Activated CD8-positive, alpha-beta T cell treated with anti-CD3 and anti-CD28 coated beads, Interleukin-2, amount 10 ng/mL, durations not matched to agents 7 days and 5 days (primary cell): Measurements from ENCODE around the gene AK2. TPM values are rescaled to one million over a fixed set of nuclear protein-coding genes. Genes with fewer than 3 reads are reported as not detected.

ENCODE experiments used
- ATAC-seq: fragments of 150-1000 bp; cut with Tn5 transposase; one replicate; pipeline ENCODE4 v1.10.0; 2021; ENCODE audit warnings: moderate library complexity
- CTCF ChIA-PET: fragments of 350-600 bp; sonication (Branson Sonifier 250); formaldehyde crosslinking; loops from one replicate; lab custom pipeline; 2021; ENCODE audit warnings: antibody characterized with exemption; lab: Charles Lee
- POLR2A ChIA-PET: fragments of 350-600 bp; sonication (Branson Sonifier 250); formaldehyde crosslinking; loops from one replicate; lab custom pipeline; 2021; ENCODE audit warnings: antibody characterized with exemption; lab: Charles Lee
- DNase-seq: peaks from one replicate; pipeline ENCODE4 v3.0.0-alpha.2; 2020
- H3K27ac Mint-ChIP-seq: one replicate; pipeline ENCODE4 v1.8.0; 2021; ENCODE audit warnings: mild to moderate bottlenecking, mixed read lengths
- H3K27me3 Mint-ChIP-seq: one replicate; pipeline ENCODE4 v1.8.0; 2021; ENCODE audit warnings: low read depth, mixed read lengths
- H3K36me3 Mint-ChIP-seq: one replicate; pipeline ENCODE4 v1.8.0; 2021; ENCODE audit warnings: low read depth, mixed read lengths
- H3K4me1 Mint-ChIP-seq: one replicate; pipeline ENCODE4 v1.8.0; 2021; ENCODE audit warnings: low read depth, mixed read lengths
- H3K4me3 Mint-ChIP-seq: one replicate; pipeline ENCODE4 v1.8.0; 2021; ENCODE audit warnings: mild to moderate bottlenecking, mixed read lengths
- H3K9me3 Mint-ChIP-seq: one replicate; pipeline ENCODE4 v1.8.0; 2022; ENCODE audit warnings: mixed read lengths; ENCODE audit not compliant: insufficient read depth
- total RNA-seq, 2 experiments: library from RNA; stranded (reverse); gene quantifications; one replicate each; pipeline ENCODE4 v1.2.3, GENCODE V29; 2021

Gene AK2
- total RNA-seq, 2 experiments from 2014 or later, result 206 to 215 TPM

DNA sequence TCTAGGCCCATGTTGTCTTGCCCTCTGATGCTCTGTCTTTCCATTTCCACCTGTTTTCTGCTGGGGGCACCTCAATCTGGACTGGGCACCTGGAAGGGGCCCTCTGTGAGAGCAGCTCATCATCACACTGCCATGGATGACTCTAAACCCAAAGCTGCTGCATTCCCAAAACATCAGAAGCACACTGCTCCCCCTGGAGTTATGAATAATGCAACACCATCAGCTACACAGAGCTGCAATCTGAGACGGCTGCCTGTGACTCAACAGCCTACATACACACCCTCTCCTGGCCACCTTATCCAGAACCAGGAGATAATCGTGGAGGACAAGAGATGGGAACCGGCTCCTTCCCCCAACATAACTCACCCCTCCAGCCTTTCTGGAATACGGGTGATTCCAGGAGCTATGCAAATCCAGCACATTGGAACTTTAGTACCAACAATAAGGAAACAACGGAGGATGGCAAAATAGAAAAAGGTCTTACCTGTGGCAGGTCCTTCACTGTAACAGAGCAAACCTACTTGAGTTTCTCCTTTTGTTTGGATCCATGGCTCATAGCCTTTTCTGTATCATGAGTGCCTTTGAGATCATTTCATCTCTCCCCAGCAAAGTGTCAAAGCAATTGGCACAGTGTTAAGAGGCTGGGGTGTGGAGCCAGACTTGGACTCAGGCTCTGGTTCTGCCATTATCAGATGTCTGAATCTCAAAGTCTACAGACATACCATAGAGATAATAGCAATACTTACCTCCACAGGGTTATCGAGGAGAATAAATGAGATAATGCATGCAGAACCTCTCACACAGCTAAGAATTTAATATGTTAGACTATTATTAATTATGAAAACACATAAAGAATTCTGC, 29.3 kb downstream of the AK2 start:
- H3K4me1 Mint-ChIP-seq, result no peaks in the 10 kb centered on the region
- no peak for ATAC-seq
- H3K36me3 Mint-ChIP-seq, result peaks cover 50% of the 10 kb centered on the region
- H3K27me3 Mint-ChIP-seq, result no peaks in the 10 kb centered on the region
- no peak for DNase-seq
- H3K27ac Mint-ChIP-seq, result no peak overlapping the region
- ChIA-PET POLR2A (interaction anchor here (1.0 kb wide), 1 partner anchor 10 kb away, joined by 3 read pairs; no protein-coding TSS in a partner anchor), CTCF (interaction anchor here (0.8 to 6.2 kb wide), 6 partner anchors 9 to 74 kb away, joined by 3 to 53 read pairs (median 4); no protein-coding TSS in a partner anchor)
- no peaks in the 10 kb centered on the region for H3K9me3 Mint-ChIP-seq
- H3K4me3 Mint-ChIP-seq, result no peak overlapping the region

DNA sequence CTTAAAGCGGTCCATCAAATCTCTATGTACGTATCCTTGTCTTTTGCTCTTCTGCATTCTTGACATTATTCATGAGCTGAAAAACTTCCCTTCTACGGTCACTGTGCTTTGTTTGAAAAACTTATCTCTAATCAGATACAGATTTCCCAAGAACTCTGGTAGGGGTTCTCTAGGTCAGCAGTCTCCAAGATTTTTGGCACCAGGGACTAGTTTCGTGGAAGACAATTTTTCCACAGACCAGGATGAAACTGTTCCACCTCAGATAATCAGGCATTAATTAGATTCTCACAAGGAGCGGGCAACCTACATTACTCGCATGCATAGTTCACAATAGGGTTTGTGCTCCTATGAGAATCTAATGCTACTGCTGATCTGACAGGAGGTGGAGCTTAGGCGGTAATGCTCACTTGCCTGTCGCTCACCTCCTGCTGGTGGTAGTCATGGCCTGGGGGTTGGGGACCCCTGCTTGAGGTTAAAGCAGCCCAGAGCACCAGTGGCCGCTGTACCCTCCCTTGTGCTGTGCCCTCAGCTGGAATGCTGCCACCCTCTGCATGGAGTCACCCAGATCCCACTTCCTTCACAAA, 30.8 kb downstream of the AK2 start:
- no peaks in the 10 kb centered on the region for H3K27me3 Mint-ChIP-seq
- no peak for ATAC-seq
- H3K9me3 Mint-ChIP-seq, result no peaks in the 10 kb centered on the region
- H3K27ac Mint-ChIP-seq, result no peak overlapping the region
- no peaks in the 10 kb centered on the region for H3K4me1 Mint-ChIP-seq
- H3K4me3 Mint-ChIP-seq, result no peak overlapping the region
- no peak for DNase-seq
- POLR2A ChIA-PET, result interaction anchor here (0.6 kb wide), 1 partner anchor 25 kb away, joined by 4 read pairs; no protein-coding TSS in a partner anchor
- CTCF ChIA-PET, result interaction anchor here (0.9 to 6.2 kb wide), 6 partner anchors 8 to 121 kb away, joined by 3 to 53 read pairs (median 4); no protein-coding TSS in a partner anchor
- H3K36me3 Mint-ChIP-seq, result peaks cover 35% of the 10 kb centered on the region

DNA sequence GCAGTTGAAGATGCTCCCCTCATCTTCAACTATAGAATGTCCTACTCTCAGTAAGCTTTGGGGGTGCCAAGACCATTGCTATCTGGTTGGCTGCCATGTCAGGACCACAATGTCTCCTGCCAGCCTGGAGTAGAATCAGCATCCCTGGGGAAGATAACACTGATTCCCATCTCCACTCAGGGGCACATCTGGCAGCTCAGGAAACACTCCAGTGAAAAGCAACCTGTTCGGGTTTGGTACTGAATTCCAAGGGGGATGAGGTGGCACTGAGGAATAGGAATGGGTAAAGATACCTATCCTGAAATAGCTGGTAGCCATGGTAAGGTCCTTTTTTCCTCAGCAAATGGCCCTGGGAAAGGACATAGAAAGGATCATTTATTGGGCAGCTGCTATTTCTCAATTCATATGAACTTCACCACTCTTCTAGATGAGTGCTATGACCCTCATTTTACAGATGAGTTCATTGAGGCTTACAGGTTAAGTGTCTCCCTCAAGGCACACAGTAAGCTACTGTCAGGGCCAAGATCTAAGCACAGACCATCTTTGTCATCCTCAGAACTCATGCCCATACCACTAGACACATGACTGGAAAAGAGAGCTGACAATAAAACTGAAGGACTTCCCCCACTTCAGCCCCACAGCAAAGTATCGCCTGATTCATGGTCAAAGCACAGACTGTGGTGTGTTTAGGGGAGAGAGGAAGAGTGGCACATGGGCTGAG, 31.4 kb downstream of the AK2 start:
- Mint-ChIP-seq H3K9me3 (no peaks in the 10 kb centered on the region), H3K27ac (no peak overlapping the region), H3K4me1 (no peaks in the 10 kb centered on the region), H3K4me3 (no peak overlapping the region), H3K36me3 (peaks cover 31% of the 10 kb centered on the region), H3K27me3 (no peaks in the 10 kb centered on the region)
- no peak for ATAC-seq
- ChIA-PET POLR2A (no interaction called here), CTCF (interaction anchor here (0.9 to 6.2 kb wide), 3 partner anchors 9 to 122 kb away, joined by 3 to 53 read pairs (median 5); no protein-coding TSS in a partner anchor)
- no peak for DNase-seq

DNA sequence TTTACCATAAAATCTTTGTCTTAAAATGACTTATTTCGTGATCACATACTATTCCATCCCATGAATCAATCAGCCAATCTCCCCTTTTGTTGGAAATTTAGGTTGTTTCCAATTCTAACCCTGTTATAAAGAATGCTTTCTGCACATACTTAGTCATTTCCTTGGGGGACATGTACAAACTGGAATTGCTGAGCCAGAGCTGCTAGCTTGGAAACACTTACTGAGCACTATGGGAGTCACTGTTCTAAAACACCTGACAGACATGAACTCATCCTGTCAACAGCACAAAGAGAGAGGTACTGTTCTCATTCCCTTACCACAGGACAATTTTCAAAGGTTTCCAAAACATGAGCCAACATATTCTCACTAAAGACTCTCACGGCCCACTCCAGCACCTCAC, 32.1 kb downstream of the AK2 start:
- no peaks in the 10 kb centered on the region for H3K27me3 Mint-ChIP-seq
- ATAC-seq, result no peak
- DNase-seq, result no peak
- H3K4me1 Mint-ChIP-seq, result no peaks in the 10 kb centered on the region
- no peaks in the 10 kb centered on the region for H3K9me3 Mint-ChIP-seq
- no peak overlapping the region for H3K4me3 Mint-ChIP-seq
- no peak overlapping the region for H3K27ac Mint-ChIP-seq
- POLR2A ChIA-PET, result no interaction called here
- CTCF ChIA-PET, result interaction anchor here (1.2 to 6.2 kb wide), 2 partner anchors 11 to 71 kb away, joined by 3 to 53 read pairs; no protein-coding TSS in a partner anchor
- H3K36me3 Mint-ChIP-seq, result peaks cover 30% of the 10 kb centered on the region

DNA sequence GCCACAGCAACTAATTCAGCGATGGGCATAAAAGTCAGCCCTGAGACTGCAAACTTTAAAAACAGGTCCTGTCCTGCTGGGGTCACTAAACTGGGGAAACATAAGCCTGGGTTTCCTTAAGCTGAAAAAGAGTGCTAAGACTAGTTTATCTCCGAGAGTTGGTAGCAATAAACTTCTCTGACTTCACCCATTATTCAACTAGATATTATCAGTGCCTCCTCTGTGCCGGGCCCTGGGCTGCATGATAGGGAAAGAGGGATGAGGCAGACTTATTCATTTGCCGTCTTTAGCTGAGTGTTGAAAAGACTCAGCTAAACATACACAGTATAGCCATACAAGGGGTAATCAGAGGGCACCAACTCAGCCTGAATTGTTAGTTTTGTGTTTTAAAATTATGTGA, 33.0 kb downstream of the AK2 start:
- H3K36me3 Mint-ChIP-seq, result peaks cover 24% of the 10 kb centered on the region

DNA sequence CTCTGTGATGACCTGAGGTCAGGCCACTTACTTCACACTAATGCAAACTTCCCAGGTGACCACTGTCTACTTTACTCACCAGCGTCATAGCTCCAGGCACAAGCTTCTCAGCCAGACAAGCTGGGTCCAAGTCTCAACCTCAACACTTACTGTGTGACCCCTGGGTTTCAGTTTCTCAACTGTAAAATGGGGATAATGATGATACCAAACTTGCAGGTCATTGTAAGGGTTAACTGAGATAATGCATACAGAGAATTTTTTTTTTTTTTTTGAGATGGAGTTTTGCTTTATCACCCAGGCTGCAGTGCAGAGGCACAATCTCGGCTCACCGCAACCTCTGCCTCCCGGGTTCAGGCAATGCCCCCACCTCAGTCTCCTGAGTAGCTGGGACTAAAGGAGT, 34.7 kb downstream of the AK2 start:
- H3K36me3 Mint-ChIP-seq, result peaks cover 9% of the 10 kb centered on the region
- ChIA-PET CTCF (interaction anchor here (1.3 kb wide), 1 partner anchor 67 kb away, joined by 4 read pairs; no protein-coding TSS in a partner anchor), POLR2A (interaction anchor here (1.4 kb wide), 1 partner anchor 9 kb away, joined by 5 read pairs; no protein-coding TSS in a partner anchor)
- no peak overlapping the region for H3K4me3 Mint-ChIP-seq
- DNase-seq (no peak), ATAC-seq (no peak)
- H3K27me3 Mint-ChIP-seq, result no peaks in the 10 kb centered on the region
- peaks cover 16% of the 10 kb centered on the region for H3K4me1 Mint-ChIP-seq
- no peak overlapping the region for H3K27ac Mint-ChIP-seq
- H3K9me3 Mint-ChIP-seq, result no peaks in the 10 kb centered on the region

More for the DNA sequence above, 33.0 kb downstream of the AK2 start:
- ChIA-PET POLR2A (no interaction called here), CTCF (interaction anchor here (1.2 to 6.2 kb wide), 2 partner anchors 12 to 70 kb away, joined by 3 to 53 read pairs; no protein-coding TSS in a partner anchor)
- Mint-ChIP-seq H3K27ac (no peak overlapping the region), H3K4me1 (peaks cover 1% of the 10 kb centered on the region), H3K9me3 (no peaks in the 10 kb centered on the region), H3K27me3 (no peaks in the 10 kb centered on the region), H3K4me3 (no peak overlapping the region)
- ATAC-seq (no peak), DNase-seq (no peak)

DNA sequence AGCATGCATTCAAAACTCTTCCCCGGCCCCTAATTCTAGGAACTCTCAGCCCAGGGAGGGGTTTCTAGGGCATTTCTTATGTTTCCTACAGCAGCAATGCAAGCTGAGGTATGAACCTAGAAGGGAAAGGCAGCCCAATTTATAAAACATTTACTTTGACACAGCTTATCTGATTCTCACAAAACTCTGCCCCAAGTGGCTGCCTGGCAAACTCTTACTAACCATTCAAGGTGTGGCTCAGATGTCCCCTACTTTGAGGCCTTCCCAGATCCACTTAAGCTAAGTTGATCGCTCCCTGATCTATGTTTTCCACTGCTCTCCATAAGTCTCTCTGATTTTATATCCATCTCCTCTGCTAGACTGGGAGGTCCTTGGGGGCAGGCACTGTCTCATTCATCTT, 35.4 kb downstream of the AK2 start:
- H3K9me3 Mint-ChIP-seq, result no peaks in the 10 kb centered on the region
- ATAC-seq (peak; percentile 51), DNase-seq (no peak)
- H3K27ac Mint-ChIP-seq, result no peak overlapping the region
- CTCF ChIA-PET, result interaction anchor here (0.6 to 1.6 kb wide), 7 partner anchors 15 to 70 kb away, joined by 3 to 7 read pairs (median 4); no protein-coding TSS in a partner anchor
- POLR2A ChIA-PET, result interaction anchor here (1.4 kb wide), 1 partner anchor 8 kb away, joined by 5 read pairs; no protein-coding TSS in a partner anchor
- H3K4me3 Mint-ChIP-seq, result no peak overlapping the region
- peaks cover 7% of the 10 kb centered on the region for H3K36me3 Mint-ChIP-seq
- no peaks in the 10 kb centered on the region for H3K27me3 Mint-ChIP-seq
- peaks cover 16% of the 10 kb centered on the region for H3K4me1 Mint-ChIP-seq

DNA sequence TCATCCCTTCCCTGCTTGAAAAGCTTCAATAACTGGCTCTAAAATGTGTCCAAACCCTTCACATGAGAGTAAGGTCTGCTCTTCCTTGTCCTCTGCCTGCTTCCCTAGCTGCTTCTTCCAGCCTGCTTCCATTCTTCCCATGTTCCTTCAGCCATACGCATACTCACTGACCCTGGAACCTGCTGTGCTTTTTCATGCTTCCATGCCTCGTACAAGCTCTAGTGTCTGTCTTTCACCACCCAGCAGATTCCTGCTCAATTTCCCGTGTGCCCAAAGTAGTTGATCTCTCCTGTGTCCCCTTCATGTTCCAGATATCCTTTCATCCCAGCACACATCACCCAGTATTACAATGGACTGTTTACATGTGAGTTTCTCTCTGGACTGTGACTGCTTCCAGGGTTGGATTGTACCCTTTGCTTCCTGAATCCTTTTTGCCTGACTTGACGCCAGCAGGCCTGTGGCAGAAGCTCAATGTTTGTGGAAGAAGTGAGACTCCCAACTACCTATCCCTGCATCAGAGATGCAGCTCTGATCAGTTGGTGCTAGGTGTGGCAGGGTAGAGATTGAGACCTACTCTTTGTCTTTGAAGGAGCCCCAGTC, 36.2 kb downstream of the AK2 start:
- Mint-ChIP-seq H3K9me3 (no peaks in the 10 kb centered on the region), H3K4me3 (no peak overlapping the region), H3K27me3 (no peaks in the 10 kb centered on the region), H3K4me1 (peaks cover 16% of the 10 kb centered on the region), H3K36me3 (peaks cover 5% of the 10 kb centered on the region), H3K27ac (peak overlapping the region; percentile 7)
- ChIA-PET CTCF (interaction anchor here (0.6 to 1.6 kb wide), 8 partner anchors 15 to 98 kb away, joined by 3 to 7 read pairs (median 4); no protein-coding TSS in a partner anchor), POLR2A (interaction anchor here (0.6 to 1.4 kb wide), 2 partner anchors 8 to 20 kb away, joined by 3 to 5 read pairs; no protein-coding TSS in a partner anchor)
- no peak for ATAC-seq
- no peak for DNase-seq

DNA sequence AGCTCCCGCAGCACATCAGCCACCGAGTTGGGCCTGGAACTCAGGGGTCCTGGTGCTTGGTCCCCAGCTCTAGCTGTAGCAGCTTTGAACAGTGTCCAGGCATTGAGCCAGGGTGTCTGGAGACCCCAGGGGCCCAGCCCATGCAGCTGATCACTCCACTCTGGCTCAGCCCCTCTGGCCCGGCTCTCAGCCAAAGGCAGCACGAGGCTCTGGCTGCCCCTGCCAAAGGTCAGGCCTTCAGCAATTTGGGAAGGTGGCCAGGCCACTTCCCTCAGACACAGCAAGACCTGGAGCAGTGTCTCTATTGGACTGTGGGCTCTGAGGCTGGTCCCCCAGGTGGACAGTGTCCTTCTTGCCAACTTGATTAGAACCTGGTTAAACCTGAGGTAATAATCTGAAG, 37.7 kb downstream of the AK2 start:
- H3K36me3 Mint-ChIP-seq, result peaks cover 2% of the 10 kb centered on the region
- CTCF ChIA-PET, result interaction anchor here (1.0 to 1.5 kb wide), 2 partner anchors 8 to 10 kb away, joined by 3 to 4 read pairs; no protein-coding TSS in a partner anchor
- peaks cover 16% of the 10 kb centered on the region for H3K4me1 Mint-ChIP-seq

DNA sequence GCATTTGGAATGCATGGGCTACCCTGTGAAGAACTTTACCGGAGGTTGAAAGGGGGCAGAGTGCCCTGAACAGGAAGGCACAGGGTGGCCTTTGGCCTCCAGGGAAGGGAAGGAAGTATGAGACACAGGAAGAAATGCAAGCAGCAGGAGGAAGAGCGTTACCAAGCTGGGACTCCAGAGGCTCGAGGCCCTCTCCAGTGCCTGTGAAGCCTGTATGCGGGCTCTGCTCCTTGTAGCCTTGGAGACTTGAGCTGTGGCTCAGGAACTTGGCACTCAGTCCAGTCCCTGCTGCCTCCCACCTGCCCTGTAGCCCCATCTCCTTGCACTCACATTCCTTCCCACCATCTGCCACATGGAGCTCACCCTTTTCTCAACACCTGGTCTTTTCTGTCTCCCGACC, 38.6 kb downstream of the AK2 start:
- Mint-ChIP-seq H3K4me1 (peaks cover 23% of the 10 kb centered on the region), H3K27ac (peak overlapping the region; percentile 67), H3K4me3 (no peak overlapping the region), H3K9me3 (no peaks in the 10 kb centered on the region), H3K27me3 (no peaks in the 10 kb centered on the region), H3K36me3 (peaks cover 2% of the 10 kb centered on the region)
- POLR2A ChIA-PET, result interaction anchor here (1.1 to 1.4 kb wide), 2 partner anchors 17 to 30 kb away, joined by 3 read pairs; no protein-coding TSS in a partner anchor
- CTCF ChIA-PET, result interaction anchor here (1.0 to 2.8 kb wide), 4 partner anchors 9 to 65 kb away, joined by 3 to 7 read pairs (median 5); no protein-coding TSS in a partner anchor
- ATAC-seq, result peak; percentile 21
- no peak for DNase-seq

More for the DNA sequence above, 37.7 kb downstream of the AK2 start:
- DNase-seq, result no peak
- no peak for ATAC-seq
- H3K27me3 Mint-ChIP-seq, result no peaks in the 10 kb centered on the region
- H3K9me3 Mint-ChIP-seq, result no peaks in the 10 kb centered on the region
- POLR2A ChIA-PET, result no interaction called here
- no peak overlapping the region for H3K4me3 Mint-ChIP-seq
- H3K27ac Mint-ChIP-seq, result no peak overlapping the region
